GM19395 (cell line): ENCODE results near the gene KRTAP10-1.
"Not testable (repeated sequence)": the region's sequence is repeated elsewhere in the genome, so short reads cannot be mapped to it uniquely, and the experiment has no call there.

Experiments
- ATAC-seq: cut with Tn5 transposase; IDR thresholded peaks from one replicate; pipeline ENCODE4 v1.9.1; 2021; ENCODE audit warnings: mild to moderate bottlenecking, moderate library complexity; ENCODE audit not compliant: unreplicated experiment

Gene KRTAP10-1

DNA sequence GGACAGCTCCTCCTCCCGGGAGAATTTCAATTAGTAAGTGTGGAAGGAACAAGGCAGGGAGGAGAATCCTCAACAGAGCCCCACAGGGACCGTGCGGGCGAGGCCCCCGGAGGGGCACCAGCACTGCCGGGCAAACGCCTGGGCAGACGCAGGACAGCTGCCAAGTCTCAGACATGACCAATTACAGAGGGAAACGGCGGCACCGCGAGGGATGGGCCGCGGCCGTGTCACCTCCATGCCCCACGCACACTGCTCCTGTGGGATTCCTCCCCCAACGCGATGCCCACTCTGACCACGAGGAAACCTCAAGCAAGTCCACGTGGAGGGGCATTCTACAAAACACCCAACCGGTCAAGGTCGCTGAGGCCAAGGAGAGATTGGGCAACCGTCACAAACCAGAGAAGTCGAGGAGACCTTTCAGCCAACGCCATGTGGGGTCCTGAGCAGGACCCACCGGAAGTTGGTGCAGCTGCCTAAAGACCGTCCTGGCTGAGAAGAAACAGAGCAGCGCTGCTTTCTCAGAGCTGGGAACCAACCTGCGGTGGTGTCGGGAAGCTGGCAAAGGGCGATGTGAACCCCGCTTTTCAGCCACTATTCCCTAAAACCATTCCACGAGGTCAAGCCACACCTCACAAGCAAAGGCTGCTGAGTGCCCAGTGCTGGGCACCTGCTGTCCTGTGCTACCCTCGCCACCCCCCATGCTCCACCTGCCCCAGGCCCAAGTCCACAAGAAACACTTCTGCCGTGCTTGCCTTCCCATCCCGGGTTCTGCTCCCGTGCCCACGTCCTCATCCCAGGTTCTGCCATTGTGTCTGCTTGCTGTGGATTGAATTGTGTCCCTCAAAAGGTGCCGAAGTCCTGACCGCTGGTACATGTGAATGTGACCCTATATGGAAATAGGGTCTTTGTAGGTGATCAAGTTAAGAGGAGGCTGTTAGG is 32.1 kb upstream of the KRTAP10-1 start:
- no peak for ATAC-seq

DNA sequence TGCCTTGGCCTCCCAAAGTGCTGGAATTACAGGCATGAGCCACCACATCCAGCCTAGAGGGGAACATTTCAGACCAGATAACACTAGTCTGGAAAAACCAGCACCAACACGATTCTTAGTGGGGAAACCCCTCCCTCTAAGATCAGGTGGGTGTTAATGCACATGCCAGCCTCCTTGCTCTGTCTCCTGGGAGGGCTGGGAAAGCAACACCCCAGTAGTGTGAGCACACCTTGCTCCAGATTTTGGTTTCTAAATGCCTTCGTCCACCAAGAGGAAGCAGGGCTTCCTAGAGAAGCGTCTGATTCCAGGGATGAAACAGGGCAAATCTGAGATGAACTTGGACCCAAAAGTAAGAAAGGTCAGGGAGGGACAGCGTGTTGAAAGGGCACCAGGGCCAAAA is 31.3 kb upstream of the KRTAP10-1 start:
- ATAC-seq, result no peak

DNA sequence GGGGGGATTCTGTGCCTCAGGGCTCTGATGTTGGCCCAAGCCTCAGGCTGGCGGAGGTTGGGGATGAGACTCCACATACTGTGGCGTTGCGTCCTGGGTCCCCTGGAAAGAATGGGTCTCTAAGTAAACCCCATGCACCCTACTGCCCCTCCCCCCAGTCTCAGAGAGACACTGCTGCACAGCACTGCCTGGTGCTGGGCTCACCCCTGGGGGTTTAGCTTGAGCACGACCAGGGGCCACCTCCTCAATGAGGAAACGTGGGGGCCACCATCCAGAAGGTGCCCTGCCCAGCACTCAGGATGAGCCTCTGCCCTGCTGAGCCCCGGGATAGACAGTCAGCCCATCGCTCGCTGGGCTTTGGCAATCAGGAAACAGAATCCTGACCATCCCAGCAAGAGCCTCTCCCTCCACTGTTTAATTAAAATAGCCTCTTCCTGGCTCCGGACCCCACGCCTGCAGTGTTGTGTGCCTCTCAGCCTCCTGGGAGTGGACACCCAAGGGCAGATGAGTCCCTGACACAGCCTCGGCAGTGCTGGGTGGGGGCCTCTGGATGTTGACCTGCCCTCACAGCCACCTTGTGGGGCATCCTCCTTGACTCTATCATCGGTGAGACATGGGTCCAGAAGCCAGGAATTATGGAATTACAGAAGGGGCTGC is 30.0 kb upstream of the KRTAP10-1 start:
- ATAC-seq, result no peak

DNA sequence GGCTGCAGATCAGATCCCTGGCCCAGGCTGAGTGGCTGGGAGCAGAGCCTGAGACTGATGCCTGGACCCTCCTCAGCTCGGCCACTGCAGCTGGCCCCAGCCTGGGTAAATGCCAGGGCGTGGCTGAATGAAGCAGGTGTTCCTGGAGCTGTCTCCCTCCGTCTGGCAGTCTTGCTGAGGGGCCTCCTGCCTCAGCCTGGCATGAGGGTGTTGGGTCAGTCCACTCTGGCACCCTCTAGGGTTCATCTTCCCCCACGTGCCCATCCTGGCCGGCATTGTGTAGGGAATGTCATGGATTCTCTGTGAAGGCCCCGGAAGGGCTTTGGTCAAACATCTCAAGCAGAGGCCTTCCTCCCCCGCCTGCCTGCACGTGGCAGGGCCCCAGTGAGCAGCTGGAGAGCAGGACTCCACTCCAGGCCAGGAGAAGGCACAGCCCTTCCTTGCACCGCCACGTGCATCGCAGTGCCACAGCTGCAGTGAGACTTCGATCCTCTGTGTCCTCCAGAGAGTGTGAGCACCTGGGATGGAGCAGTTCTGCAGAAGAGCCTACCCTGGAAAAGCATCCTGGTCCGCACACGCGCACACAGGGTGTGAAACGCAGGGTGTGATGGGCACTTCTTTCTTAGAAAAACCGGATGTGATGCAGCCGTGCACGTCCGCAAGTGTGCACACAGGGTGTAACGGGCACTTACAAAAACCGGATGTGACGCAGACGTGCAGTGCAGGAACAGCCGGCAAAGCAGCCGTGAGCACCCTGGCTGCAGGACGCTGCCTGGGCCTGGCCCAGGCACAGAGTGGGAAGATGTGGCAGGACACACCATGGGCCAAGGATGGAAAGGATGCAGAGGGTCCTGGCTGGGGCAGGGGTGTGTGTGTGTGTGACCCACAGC is 28.9 kb upstream of the KRTAP10-1 start:
- ATAC-seq, result no peak

DNA sequence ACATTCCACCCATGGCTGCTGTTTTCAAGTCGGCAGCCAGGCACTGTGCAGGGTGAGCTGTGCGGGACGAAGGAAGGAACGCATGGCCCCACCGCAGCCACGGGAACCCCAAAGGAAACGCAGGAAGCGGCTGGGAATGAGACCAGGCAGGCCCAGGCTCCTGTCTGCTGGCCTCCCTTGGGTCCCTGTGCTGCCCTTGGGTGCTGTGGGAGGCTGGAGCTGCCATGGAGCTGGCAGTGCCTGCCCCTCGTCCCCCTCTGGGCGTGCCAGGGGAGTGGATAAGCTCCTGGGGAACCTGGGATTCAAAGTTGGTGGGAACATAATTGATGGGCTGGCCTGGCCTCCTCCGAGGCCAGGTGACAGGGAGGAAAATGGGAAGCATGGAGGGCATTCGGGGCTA is 28.3 kb upstream of the KRTAP10-1 start:
- no peak for ATAC-seq

DNA sequence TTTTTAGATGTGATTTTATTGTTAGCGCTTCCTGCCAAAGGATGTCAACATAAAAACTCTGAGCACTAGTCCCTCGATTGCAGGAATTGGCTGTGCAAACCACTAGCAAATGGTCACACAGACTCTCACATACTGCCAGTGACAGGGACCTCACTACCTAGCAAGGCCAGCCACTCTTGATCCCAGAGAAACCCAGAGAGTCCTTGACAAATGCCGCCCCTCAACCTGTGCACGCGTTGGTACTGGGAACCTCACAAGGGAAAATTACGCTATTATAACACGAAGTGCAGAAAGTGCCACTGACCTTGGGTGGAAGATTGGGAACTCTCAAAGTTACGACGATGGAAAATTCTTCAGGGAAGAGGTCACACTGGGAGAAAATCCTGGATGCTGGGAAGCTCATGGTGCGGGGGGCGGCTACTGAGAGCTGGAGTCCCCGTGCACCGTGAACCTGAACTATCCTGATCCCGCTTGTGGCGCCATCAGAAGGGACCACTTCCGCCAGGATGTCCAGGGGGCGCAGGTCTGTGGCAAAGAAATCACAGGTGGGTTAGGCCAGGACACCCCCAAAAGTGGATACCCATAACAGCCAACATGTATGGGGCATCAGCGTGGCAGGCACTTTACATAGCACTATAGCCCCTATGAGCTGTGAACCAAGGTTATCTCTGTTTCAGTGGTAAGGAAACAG is 27.6 kb upstream of the KRTAP10-1 start:
- ATAC-seq, result no peak

DNA sequence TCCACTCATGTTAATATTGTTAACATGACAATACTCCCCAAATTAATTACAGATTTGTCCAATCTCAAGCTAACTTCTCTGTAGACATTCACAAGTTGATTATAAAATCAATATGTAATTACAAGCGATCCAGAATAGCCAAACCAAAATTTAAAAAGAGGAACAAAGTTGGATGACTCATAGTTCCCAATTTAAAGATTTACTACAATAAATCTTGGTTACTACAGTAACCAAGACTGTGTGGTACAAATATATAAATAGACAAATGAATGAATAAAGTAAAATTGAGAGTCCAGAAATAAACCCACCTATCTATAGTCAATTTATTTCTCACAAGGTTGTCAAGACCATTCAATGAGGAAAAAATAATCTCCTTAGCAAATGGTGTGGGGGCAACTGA is 26.4 kb upstream of the KRTAP10-1 start:
- no peak for ATAC-seq

DNA sequence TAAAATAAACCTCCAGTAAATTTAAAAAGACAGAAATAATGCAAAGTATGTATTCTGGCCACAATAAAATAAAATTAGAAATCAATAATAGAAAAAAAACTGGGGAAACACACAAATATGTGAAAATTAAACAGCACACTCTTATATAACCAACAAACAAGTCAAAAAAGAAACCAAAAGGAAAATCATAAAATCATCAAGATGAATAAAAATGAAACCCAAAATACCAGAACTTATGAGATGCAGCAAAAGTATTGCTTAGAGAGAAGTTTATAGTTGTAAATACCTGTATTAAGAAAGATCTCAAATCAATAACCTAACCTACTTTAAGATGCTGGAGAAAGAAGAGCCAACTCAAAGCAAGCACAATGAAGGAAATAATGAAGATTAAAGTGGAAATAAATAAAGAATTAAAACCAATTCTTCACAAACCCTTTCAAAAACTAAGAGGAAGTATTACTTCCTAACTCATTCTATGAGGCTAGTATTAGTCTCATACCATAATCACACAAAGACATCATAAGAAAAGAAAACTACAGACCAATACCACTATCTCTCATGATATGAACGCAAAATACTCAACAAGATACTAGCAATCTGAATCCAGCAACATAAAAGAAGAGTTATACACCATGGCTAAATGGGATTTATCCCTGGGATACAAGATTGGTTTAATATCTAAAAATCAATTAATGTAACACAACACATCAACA is 25.0 kb upstream of the KRTAP10-1 start:
- no peak for ATAC-seq

DNA sequence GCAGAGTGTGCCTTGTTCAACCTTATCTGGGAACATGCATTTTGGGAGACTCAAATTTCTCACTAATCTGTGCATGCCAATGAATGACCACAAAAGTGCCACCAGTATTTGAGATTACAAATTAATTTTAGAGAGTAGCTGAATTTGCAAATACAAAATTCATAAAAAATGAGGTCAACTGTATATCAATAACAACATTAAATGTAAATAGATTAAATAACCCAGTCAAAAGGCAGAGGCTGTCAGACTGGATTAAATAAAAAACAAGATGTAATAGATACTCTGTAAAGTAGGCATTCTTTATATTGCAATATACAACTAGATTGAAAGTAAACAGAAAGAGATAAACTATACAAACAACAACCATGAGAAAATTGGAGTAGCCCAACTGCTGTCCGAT is 24.1 kb upstream of the KRTAP10-1 start:
- ATAC-seq, result no peak

DNA sequence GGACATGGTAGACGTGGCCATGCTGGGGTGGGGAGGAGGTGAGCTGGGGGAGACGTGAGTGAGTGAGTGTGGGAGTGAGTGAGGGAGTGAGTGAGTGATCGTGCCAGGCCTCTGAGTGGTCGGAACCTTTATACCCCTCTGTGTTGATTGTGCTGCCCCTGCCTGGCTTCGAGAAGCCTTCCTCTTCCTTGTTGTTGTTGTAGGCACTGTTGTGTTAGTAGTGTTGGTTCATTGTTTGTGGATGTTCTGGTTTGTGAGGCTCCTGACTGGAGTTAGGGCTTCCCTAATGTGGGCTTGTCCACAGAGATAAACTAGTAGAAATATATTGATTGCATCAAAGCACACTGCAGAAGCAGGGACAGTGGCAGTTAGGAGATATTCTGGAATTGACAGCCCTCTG is 18.7 kb upstream of the KRTAP10-1 start, which contains the start of gene KRTAP10-3:
KRTAP10-3 (minus strand) TSS at position 101 of the 400 bp plus-strand sequence; CDS start at position 21, 80 bp downstream.
- ATAC-seq, result no peak

DNA sequence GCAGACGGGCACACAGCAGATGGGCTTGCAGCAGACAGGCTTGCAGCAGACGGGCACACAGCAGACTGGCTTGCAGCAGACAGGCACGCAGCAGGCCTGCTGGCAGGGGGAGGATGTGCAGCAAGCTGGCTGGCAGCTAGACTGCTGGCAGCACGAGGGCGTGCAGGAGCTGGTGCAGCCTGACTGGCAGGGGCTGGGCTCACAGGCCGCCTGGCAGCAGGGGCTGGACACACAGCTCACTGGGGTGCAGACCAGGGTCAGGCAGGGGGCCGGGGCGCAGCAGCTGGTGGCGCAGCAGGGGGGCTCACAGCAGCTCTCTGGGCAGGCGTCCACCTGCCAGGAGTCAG is 18.3 kb upstream of the KRTAP10-1 start:
- ATAC-seq, result not testable (repeated sequence)

DNA sequence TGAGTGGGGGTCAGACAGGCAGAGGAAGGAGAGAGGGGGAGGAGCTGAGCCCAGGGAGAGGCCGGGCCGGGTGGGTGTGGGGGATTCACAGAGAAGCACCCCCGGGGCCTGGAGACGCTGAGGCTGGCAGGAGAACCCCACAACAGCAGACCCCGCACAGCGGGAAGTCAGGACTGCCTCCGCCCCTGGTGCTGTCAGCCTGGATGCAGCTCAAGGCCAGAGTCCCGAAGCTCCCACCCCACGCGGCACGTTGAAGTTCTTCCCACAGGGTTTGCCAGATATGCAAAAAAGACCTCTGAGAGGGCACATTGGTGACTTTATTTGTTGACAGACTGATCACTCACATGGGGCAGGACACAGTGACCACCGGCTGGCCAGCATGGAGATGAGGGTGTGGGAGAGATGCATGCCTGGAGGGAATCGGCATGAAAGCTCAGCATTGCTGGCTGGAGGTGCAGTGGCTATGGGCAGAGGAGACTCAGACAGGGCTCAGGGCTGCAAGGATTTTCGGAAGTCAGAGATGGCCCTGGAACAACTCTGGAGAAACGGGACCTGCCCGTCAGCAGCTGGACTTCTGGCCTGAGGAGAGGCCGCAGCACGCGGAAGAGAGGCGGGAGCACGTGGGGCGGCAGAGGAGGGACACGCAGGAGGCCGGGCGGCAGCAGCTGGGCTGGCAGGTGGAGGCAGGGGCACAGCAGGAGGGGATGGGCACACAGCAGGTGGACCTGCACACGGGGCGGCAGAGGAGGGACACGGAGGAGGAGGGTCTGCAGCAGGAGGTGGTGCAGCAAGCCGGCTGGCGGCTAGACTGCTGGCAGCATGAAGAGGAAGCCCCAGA is 17.7 kb upstream of the KRTAP10-1 start:
- no peak for ATAC-seq

DNA sequence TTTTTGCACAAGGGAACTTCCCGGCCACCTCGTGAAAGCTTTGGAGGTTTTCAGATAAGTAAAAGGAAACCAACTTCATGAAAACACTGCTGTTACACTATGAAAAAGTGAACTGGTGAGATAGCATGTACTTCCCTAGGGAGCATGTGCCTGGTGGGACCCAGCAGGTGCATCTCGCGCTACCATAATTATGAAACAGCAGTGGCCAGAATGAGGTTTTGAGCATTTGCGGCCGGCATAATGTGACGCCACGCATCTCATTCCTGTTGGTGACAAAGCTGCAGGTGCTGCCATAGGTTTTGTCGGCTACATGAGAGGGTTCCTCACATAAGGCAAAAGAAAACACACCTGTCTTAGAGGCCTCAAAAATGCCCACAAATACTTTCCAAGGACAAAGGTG is 16.9 kb upstream of the KRTAP10-1 start:
- ATAC-seq, result no peak

DNA sequence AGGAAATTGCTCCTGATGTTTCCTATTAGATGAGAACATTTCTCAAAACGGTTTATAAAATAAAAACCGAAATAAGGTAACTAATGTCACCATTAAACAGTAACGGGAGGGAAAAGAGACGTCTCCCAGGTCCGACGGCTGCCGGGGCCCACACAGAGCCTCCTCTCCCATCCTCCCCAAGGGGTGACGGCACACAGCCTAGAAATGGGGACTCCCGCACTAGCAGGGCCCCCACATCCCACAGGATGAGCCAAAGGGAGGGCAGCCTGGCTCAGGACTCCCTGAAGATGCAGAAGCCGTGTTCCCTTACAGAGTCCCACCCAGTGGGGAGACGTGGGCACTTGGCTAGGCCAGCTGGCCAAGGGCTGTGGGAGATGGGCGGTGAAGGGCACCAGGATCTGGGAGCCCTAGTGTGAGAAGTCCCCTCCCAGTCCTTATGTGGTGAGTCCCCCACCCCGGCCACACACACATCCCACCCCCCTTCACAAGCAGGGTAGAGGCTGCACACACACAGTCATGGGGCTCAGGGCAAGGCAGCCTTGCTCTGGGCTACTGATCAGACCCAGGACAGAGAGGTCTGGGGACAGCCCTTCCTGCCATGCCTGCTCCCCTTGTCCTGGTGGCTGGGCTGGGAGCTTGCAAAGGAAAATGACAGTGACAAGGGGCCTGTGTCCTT is 15.3 kb upstream of the KRTAP10-1 start:
- no peak for ATAC-seq

DNA sequence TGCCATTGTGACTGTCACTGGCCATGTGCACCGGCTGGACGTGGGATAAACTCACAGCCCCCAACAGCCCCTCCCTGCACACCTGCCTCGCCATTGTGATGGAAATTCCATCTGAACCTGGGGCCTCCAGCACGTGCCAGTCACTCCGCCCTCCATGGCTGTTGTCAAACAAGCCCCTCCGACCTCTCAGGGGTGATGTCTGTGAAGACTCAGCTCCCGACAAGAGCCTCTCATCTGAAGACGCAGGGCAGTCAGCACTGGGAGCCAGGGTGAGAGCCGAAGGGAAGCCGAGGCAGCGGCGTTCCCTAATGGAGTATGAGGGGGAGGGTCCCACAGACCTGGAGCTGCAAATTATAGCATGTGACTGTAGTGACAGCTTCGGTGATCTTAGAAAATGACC is 12.7 kb upstream of the KRTAP10-1 start:
- ATAC-seq, result no peak

DNA sequence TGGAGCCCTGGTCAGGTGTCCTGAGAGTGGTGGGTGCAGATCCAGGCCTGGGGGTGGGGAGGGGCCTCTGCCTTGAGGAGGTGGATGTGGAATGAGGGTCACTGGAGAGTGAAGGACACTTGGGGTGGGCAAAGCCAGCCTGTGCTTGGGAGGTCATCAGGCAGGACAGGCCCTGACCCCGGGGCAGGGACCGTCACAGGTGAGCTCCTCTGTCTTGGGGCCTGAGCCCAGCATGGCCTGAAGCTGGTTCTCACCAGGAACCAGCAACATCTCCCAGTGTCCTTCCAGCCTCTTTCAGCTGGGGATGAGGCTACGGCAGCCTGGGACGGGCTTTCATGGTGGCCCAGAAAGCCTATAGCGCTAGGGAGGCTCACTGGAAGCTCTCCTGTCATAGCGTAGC is 12.1 kb upstream of the KRTAP10-1 start:
- ATAC-seq, result no peak

DNA sequence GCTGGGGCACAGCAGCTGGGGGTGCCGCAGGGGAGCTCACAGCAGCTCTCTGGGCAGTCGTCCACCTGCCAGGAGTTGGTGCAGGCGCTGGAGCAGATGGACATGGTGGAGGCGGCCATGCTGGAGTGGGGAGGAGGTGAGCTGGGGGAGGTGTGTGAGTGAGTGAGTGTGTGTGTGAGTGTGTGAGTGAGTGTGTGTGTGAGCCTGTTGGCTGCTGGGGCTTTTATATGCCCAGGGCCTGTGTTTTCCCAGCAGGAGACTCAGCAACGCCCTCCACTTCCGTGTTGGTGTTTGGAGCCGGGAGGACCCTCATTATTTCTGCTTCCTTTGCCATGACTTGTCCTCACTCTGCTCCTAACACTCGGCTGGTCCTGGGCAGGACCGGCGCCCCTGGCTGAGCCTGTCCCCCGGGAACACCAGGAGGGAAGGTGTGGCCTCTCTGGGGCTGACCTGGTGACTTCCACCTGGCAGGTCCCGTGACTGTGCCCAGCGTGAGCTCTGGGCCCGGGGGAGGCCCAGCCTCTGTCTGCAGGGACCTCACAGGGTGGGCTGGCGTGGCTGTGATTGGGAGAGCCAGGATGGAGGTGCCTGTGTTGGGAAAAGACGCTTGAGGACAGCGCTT is 11.5 kb upstream of the KRTAP10-1 start, which contains the start of gene KRTAP10-2:
KRTAP10-2 (minus strand) TSS at position 166 of the 622 bp plus-strand sequence; CDS start at position 119, 47 bp downstream.
- ATAC-seq, result no peak

DNA sequence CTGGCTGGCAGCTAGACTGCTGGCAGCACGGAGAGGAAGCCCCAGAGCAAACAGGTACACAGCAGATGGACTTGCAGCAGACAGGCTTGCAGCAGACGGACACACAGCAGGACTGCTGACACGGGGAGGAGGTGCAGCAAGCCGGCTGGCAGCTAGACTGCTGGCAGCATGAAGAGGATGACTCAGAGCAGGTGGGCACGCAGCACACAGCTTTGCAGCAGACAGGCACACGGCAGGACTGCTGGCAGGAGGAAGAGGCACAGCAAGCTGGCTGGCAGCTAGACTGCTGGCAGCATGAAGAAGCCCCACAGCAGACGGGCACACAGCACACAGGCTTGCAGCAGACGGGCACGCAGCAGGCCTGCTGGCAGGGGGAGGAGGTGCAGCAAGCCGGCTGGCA is 10.8 kb upstream of the KRTAP10-1 start:
- ATAC-seq, result no peak
